ENCODE results near the gene SYNPR.
"Not testable (repeated sequence)": the region's sequence is repeated elsewhere in the genome, so short reads cannot be mapped to it uniquely, and the experiment has no call there.

The SYNPR gene

GRCh38 chr3:63624941-63625560, 346.9 kb downstream of the SYNPR start:
- no peak for DNase-seq (ENCODE audit: low read depth in 2 of 2)

DNA sequence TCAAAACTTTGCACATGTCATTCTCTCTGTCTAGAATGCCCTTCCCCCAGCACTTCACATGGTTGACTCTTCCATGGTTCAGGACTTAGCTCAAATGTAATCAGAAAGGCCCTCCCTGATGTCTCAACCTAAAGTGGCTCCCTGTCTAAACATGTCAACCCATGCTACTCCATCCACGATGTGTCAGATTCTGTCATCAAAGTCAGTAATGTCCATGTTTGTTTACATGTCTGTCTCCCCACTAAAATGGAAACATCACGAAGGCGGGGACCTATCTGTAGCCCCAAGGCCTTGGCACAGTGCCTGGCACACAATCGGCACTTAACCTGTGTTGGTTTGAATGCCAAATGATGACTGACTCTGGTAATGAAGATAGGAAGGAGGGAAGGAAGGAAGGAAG, 353.6 kb downstream of the SYNPR start:
- DNase-seq (ENCODE audit: low read depth in 2 of 2): no peak

- DNase-seq (ENCODE audit: low read depth in 2 of 2): no peak
Measured at GRCh38 chr3:63635186-63635585, 357.1 kb downstream of the SYNPR start.

DNA sequence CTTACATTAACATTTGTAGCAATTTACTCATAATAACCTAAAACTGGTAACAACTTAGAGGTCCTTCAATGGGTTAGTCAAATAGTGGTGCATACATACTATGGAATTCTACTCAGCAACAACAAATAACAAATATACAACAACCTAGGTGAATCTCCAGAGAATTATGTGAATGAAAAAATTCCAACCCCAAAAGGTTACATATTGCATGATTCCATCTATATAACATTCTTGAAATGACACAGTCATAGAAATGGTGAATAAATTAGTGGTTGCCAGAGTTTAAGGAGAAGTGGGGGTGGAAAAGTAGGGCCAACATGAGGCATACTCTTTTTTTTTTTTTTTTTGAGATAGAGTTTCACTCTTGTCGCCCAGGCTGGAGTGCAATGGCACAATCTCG, 361.7 kb downstream of the SYNPR start:
- no peak for DNase-seq (ENCODE audit: low read depth in 2 of 2)

- DNase-seq (ENCODE audit: low read depth in 2 of 2): no peak
Measured at GRCh38 chr3:63642488-63642887, 364.4 kb downstream of the SYNPR start.

- DNase-seq (ENCODE audit: low read depth in 2 of 2): no peak
Measured at GRCh38 chr3:63644212-63644797, 366.2 kb downstream of the SYNPR start.

DNA sequence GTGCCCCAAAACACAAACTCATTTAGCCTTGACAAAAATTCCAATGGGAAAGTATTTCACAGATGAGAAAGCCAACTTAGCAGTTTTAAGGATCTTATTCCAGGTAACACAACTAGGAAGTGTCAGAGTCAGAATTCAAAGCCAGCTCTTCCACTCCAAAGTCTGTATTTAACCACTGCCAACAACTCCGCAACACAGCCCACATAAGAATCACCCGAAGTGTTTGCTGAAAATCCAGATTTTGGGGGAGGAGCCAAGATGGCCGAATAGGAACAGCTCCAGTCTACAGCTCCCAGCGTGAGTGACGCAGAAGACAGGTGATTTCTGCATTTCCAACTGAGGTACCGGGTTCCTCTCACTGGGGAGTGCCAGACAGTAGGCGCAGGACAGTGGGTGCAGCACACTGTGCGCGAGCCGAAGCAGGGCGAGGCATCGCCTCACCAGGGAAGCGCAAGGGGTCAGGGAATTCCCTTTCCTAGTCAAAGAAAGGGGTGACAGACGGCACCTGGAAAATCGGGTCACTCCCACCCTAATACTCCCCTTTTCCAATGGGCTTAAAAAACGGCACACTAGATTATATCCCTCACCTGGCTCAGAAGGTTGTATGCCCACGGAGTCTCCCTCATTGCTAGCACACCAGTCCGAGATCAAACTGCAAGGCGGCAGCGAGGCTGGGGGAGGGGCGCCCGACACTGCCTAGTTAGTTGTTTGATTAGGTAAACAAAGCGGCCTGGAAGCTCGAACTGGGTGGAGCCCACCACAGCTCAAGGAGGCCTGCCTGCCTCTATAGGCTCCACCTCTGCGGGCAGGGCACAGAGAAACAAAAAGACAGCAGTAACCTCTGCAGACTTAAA, 367.0 kb downstream of the SYNPR start:
- DNase-seq (ENCODE audit: low read depth in 2 of 2): not testable (repeated sequence)

GRCh38 chr3:63652066-63652725, 374.1 kb downstream of the SYNPR start, which contains the start of gene SNTN:
Gene SNTN (plus strand): TSS chr3:63652675. CDS start chr3:63652688, 13 bp downstream.
- no peak for DNase-seq (ENCODE audit: low read depth in 2 of 2)

DNA sequence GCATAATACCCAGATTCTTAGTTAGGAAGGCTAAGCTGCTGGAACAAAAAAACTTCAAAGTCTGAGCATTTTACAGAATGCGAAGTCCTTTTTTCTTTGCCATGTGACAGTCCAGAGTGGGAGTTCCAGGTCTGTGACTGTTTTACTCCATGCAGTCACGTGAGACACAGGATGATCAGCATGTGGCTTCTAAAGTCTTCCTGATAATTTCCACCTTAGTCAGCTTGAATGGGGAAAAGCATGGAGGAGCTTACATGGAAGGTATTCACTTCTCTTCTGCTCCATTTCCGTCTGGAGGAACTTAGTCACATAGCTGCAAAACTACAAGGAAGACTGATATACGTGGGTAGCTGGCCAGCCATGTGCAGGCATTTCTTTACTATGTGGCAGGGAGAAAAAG, 376.1 kb downstream of the SYNPR start:
- DNase-seq (ENCODE audit: low read depth in 2 of 2): no peak

DNA sequence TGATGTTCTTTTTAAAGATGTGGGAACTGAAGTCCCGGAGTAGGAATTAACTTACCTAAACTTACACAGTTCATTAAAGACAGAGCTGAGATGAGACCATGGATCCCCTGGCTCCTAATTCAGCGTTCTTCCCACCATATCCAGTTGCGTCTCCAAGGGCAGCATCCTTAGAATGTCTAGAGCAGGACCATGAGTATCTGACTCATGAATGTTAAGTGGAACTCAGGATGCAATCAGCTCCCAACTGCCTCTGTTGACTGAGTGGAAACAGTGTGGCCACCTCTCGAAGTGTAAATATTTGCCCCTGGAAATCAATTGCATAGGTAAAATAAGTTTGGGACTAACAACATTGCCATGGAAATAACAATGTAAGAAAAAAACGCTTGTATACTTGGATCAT, 376.8 kb downstream of the SYNPR start:
- DNase-seq (ENCODE audit: low read depth in 2 of 2): no peak

- DNase-seq (ENCODE audit: low read depth in 2 of 2): no peak
Measured at GRCh38 chr3:63655519-63655918, 377.4 kb downstream of the SYNPR start.

DNA sequence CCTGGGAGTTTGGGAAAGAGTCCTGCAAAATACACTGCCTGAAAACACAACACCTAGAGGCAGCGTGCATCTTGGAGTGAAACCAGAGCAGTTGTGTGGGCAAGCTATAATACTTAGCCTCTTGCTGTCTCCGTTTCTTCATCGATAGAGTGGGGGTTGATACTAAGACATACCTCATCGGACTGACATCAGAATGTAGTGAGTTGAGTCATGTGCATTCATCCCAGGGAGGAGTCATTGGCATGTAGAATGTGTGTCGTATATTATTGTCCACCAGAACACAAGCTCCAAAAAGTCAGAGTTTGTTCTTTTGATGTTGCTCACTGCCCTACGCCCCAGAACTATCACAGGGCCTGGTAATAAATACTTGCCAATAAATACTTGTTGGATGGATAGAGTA, 378.7 kb downstream of the SYNPR start:
- DNase-seq (ENCODE audit: low read depth in 2 of 2): no peak

DNA sequence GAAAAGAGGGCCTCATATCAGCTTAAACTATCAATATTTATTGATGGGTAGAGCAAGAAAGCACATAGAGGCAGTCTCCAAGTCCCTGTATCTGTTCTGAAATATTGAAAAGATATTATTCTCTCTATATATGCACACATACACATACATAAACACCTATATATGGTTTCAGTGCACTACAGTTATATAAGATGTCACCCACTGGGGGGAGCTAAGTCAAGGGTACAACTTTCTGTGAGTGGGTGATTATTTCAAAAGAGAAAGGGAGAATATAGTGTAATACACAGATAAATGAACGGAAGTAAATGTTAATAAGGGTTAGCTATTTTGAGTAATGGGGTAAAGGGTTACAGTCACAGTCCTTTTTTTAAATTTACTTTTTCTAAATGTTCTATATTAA, 383.1 kb downstream of the SYNPR start:
- no peak for DNase-seq (ENCODE audit: low read depth in 2 of 2)

DNA sequence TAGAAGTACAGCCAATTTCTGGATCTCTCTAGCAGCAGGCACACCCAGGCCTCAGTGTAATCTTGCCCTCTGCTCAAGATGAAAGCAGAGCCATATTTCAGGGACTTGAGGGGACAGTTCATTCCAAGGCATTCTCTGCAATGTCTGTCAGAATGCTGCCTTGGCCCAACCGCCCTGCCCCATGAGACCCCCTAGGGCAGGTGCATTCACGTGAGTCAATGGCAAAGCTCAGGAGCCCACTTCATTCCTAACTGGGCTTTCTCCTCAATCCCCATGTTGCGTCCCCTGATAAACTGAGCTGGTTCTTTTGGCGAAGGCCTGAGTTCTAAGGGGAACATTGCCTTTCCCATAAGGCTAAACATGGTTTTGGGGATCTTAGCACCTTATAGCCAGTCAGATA, 383.9 kb downstream of the SYNPR start:
- DNase-seq (ENCODE audit: low read depth in 2 of 2): no peak

GRCh38 chr3:63662500-63662899, 384.4 kb downstream of the SYNPR start:
- no peak for DNase-seq (ENCODE audit: low read depth in 2 of 2)
